CD8-positive, alpha-beta memory T cell (primary cell): ENCODE measurements around the gene LSM7. TPM values are rescaled to one million over a fixed set of nuclear protein-coding genes. Genes with fewer than 3 reads are reported as not detected.
"Not testable (repeated sequence)": the region's sequence is repeated elsewhere in the genome, so short reads cannot be mapped to it uniquely, and the experiment has no call there.

Experiments
- CTCF ChIA-PET: fragments of 350-600 bp; sonication (Branson Sonifier 250); formaldehyde crosslinking; loops from one replicate; lab custom pipeline; 2021; ENCODE audit warnings: antibody characterized with exemption; lab: Charles Lee
- POLR2A ChIA-PET: fragments of 350-600 bp; sonication (Branson Sonifier 250); formaldehyde crosslinking; loops from one replicate; lab custom pipeline; 2021; ENCODE audit warnings: antibody characterized with exemption; lab: Charles Lee
- DNase-seq, 5 donors: peaks; one replicate each; pipeline versions ENCODE4 v3.0.0 to v3.0.0-alpha.2; 2020 to 2022; ENCODE audit warnings: mixed read lengths in 1 of 5
- H3K27ac ChIP-seq: one replicate; pipeline ENCODE4 v1.7.0; 2013; ENCODE audit warnings: low read depth, mild to moderate bottlenecking, low read length, moderate library complexity
- H3K27me3 ChIP-seq: 2 replicates; pipeline ENCODE4 v1.7.0; 2013; ENCODE audit warnings: low read length, mild to moderate bottlenecking; ENCODE audit not compliant: insufficient read depth, poor library complexity, severe bottlenecking
- H3K36me3 ChIP-seq: 2 replicates; pipeline ENCODE4 v1.7.0; 2013; ENCODE audit warnings: mild to moderate bottlenecking, low read length, moderate library complexity; ENCODE audit not compliant: insufficient read depth
- H3K4me1 ChIP-seq: 2 replicates; pipeline ENCODE4 v1.7.0; 2013; ENCODE audit warnings: mild to moderate bottlenecking, low read length, moderate library complexity; ENCODE audit not compliant: insufficient read depth
- H3K4me3 ChIP-seq: 2 replicates; pipeline ENCODE4 v1.7.0; 2013; ENCODE audit warnings: mild to moderate bottlenecking, low read length
- H3K9me3 ChIP-seq: 2 replicates; pipeline ENCODE4 v1.7.0; 2013; ENCODE audit warnings: mild to moderate bottlenecking, low read length
- H3K27ac Mint-ChIP-seq, 8 donors: one replicate each; pipeline ENCODE4 v1.8.0; 2020 to 2021; ENCODE audit warnings: mixed read lengths in 8 of 8, mild to moderate bottlenecking in 6 of 8, inconsistent platforms in 3 of 8, moderate library complexity in 3 of 8
- H3K27me3 Mint-ChIP-seq, 2 donors: one replicate each; pipeline ENCODE4 v1.8.0; 2020 to 2021; ENCODE audit warnings: mixed read lengths in 2 of 2, mild to moderate bottlenecking in 1 of 2, moderate library complexity in 1 of 2
- H3K36me3 Mint-ChIP-seq, 3 donors: one replicate each; pipeline ENCODE4 v1.8.0; 2020 to 2021; ENCODE audit warnings: mixed read lengths in 3 of 3, inconsistent platforms in 1 of 3, mild to moderate bottlenecking in 1 of 3
- H3K4me1 Mint-ChIP-seq, 3 donors: one replicate each; pipeline ENCODE4 v1.8.0; 2020 to 2021; ENCODE audit warnings: mixed read lengths in 3 of 3, inconsistent platforms in 1 of 3, mild to moderate bottlenecking in 1 of 3
- H3K4me3 Mint-ChIP-seq, 7 donors: one replicate each; pipeline ENCODE4 v1.8.0; 2020 to 2021; ENCODE audit warnings: mixed read lengths in 7 of 7, mild to moderate bottlenecking in 6 of 7, moderate library complexity in 4 of 7, inconsistent platforms in 2 of 7
- H3K9me3 Mint-ChIP-seq, 5 donors: one replicate each; pipeline ENCODE4 v1.8.0; 2020 to 2022; ENCODE audit warnings: mixed read lengths in 5 of 5, mild to moderate bottlenecking in 3 of 5, moderate library complexity in 2 of 5, inconsistent platforms in 1 of 5
- polyA plus RNA-seq: library from polyadenylated mRNA; unstranded; fragments of 300-500 nt; fragmentation: Illumina TruSeq; gene quantifications from one replicate; pipeline ENCODE4 v1.2.3, GENCODE V29; 2021
- total RNA-seq, 2 experiments: library from RNA; stranded (reverse); gene quantifications; one replicate each; pipeline ENCODE4 v1.2.3, GENCODE V29; 2021

The LSM7 gene
- total and polyA plus RNA-seq, 3 experiments from 2014 or later, result 162 to 168 (median 163) TPM

DNA sequence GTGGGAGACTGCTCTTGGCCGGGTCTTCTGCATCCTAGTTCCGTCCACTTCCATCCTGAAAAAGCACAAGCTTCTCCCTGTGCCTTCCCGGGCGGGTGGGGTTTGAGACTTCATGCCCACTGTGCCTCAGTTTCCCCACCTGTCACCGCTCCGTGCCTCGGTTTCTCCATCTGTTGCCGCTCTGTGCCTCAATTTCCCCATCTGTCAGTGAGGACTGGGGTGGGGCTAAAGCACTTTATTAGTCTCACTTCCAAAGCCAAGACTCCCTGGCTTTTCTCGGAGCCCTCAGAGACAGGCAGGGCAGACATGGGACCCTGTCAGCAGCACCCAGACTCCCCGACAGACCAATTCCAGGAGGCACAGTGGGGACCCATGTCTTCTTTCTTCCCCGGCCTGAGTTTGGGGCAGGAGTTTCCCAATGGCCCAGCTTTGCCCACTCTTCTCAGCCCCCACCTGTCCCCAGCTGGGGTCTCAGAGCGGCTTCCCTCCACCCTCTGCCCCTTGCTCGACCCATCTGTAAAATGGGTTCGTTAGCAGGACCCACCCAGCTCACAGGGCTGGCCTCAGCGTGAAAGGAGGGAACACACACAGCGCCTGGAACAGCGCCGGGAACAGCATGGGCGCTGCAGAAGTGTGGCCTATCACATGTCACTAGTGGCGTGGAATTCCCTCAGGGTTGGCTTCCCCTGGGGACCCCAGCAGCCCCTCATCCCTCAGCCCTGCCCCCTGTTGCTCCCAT is 41.8 kb downstream of the LSM7 start:
- Histone ChIP-seq H3K27ac (no peak overlapping the region), H3K4me1 (peaks cover 31% of the 10 kb centered on the region), H3K4me3 (no peak overlapping the region), H3K27me3 (no peaks in the 10 kb centered on the region), H3K9me3 (no peaks in the 10 kb centered on the region), H3K36me3 (no peaks in the 10 kb centered on the region)
- Mint-ChIP-seq H3K36me3 (peaks cover 0 to 7% (median 0%) of the 10 kb centered on the region in 3 donors), H3K27ac (no peak overlapping the region), H3K27me3 (peaks cover 0 to 8% of the 10 kb centered on the region in 2 donors), H3K9me3 (no peaks in the 10 kb centered on the region), H3K4me3 (peak overlapping the region in 1 of 7 donors; percentile 27), H3K4me1 (peaks cover 25 to 43% (median 28%) of the 10 kb centered on the region in 3 donors)
- POLR2A ChIA-PET, result interaction anchor here (0.6 to 1.0 kb wide), 3 partner anchors 11 to 103 kb away, joined by 3 to 9 read pairs (median 3); no protein-coding TSS in a partner anchor
- CTCF ChIA-PET, result interaction anchor here (1.1 to 4.9 kb wide), 4 partner anchors 9 to 29 kb away, joined by 3 to 33 read pairs (median 14); no protein-coding TSS in a partner anchor
- DNase-seq, result no peak

GRCh38 chr19:2283835-2284507 is 44.4 kb downstream of the LSM7 start:
- Mint-ChIP-seq H3K27ac (peak overlapping the region in 3 of 8 donors; percentile 15 to 50 (median 21)), H3K4me3 (no peak overlapping the region), H3K27me3 (peaks cover 0 to 6% of the 10 kb centered on the region in 2 donors), H3K4me1 (peaks cover 16 to 30% (median 20%) of the 10 kb centered on the region in 3 donors), H3K9me3 (no peaks in the 10 kb centered on the region), H3K36me3 (no peaks in the 10 kb centered on the region)
- DNase-seq, result no peak
- H3K36me3 ChIP-seq, result no peaks in the 10 kb centered on the region
- no peaks in the 10 kb centered on the region for H3K27me3 ChIP-seq
- H3K4me3 ChIP-seq, result no peak overlapping the region
- H3K9me3 ChIP-seq, result no peaks in the 10 kb centered on the region
- ChIA-PET CTCF (interaction anchor here (4.9 kb wide), 1 partner anchor 10 kb away, joined by 24 read pairs; no protein-coding TSS in a partner anchor), POLR2A (interaction anchor here (0.7 to 1.8 kb wide), 3 partner anchors 10 to 818 kb away, joined by 3 to 8 read pairs (median 7); no protein-coding TSS in a partner anchor)
- peaks cover 21% of the 10 kb centered on the region for H3K4me1 ChIP-seq
- no peak overlapping the region for H3K27ac ChIP-seq

- Histone ChIP-seq H3K9me3 (no peaks in the 10 kb centered on the region), H3K4me3 (no peak overlapping the region), H3K4me1 (peaks cover 15% of the 10 kb centered on the region), H3K27ac (no peak overlapping the region), H3K36me3 (no peaks in the 10 kb centered on the region), H3K27me3 (no peaks in the 10 kb centered on the region)
- no peaks in the 10 kb centered on the region for H3K9me3 Mint-ChIP-seq
- H3K36me3 Mint-ChIP-seq, result no peaks in the 10 kb centered on the region
- ChIA-PET CTCF (interaction anchor here (4.9 kb wide), 1 partner anchor 9 kb away, joined by 24 read pairs; no protein-coding TSS in a partner anchor), POLR2A (interaction anchor here (1.4 to 1.8 kb wide), 2 partner anchors 9 to 11 kb away, joined by 4 to 7 read pairs; no protein-coding TSS in a partner anchor)
- peaks cover 10 to 20% (median 12%) of the 10 kb centered on the region in 3 donors for H3K4me1 Mint-ChIP-seq
- H3K27ac Mint-ChIP-seq, result peak overlapping the region in 6 of 8 donors; percentile 4 to 85 (median 80)
- peak overlapping the region in 6 of 7 donors; percentile 49 to 80 (median 72) for H3K4me3 Mint-ChIP-seq
- no peak for DNase-seq
- peaks cover 0 to 2% of the 10 kb centered on the region in 2 donors for H3K27me3 Mint-ChIP-seq
Measured at GRCh38 chr19:2282862-2283237, 45.5 kb downstream of the LSM7 start.

- H3K9me3 Mint-ChIP-seq, result no peaks in the 10 kb centered on the region
- peak within 1 kb of the TSS in 6 of 7 donors; percentile 62 to 80 (median 72) for H3K4me3 Mint-ChIP-seq
- peaks cover 10 to 20% (median 12%) of the 10 kb centered on the region in 3 donors for H3K4me1 Mint-ChIP-seq
- peaks cover 0 to 2% of the 10 kb centered on the region in 2 donors for H3K27me3 Mint-ChIP-seq
- H3K36me3 ChIP-seq, result no peaks in the 10 kb centered on the region
- H3K9me3 ChIP-seq, result no peaks in the 10 kb centered on the region
- H3K36me3 Mint-ChIP-seq, result peaks cover 0 to 1% (median 1%) of the 10 kb centered on the region in 3 donors
- peak within 1 kb of the TSS; percentile 16 for H3K27ac ChIP-seq
- H3K27ac Mint-ChIP-seq, result peak within 1 kb of the TSS in 6 of 8 donors; percentile 4 to 85 (median 80)
- CTCF ChIA-PET, result interaction anchor here (4.9 kb wide), 1 partner anchor 9 kb away, joined by 24 read pairs; no protein-coding TSS in a partner anchor
- POLR2A ChIA-PET, result interaction anchor here (1.0 to 1.8 kb wide), 3 partner anchors 8 to 10 kb away, joined by 3 to 7 read pairs (median 4); no protein-coding TSS in a partner anchor
- DNase-seq, result peak in 2 of 5 donors; percentile 37 to 68
- peak within 1 kb of the TSS; percentile 22 for H3K4me3 ChIP-seq
- peaks cover 15% of the 10 kb centered on the region for H3K4me1 ChIP-seq
- no peaks in the 10 kb centered on the region for H3K27me3 ChIP-seq
Measured at GRCh38 chr19:2282062-2282861, 46.1 kb downstream of the LSM7 start, which contains the start of gene PEAK3. Gene PEAK3 (minus strand): TSS chr19:2282175. CDS start chr19:2280931, 1,244 bp downstream.

- H3K4me1 Mint-ChIP-seq, result peaks cover 12 to 24% (median 14%) of the 10 kb centered on the region in 3 donors
- CTCF ChIA-PET, result not testable (repeated sequence)
- H3K4me1 ChIP-seq, result peaks cover 15% of the 10 kb centered on the region
Measured at GRCh38 chr19:2281265-2282061, 46.9 kb downstream of the LSM7 start.

DNA sequence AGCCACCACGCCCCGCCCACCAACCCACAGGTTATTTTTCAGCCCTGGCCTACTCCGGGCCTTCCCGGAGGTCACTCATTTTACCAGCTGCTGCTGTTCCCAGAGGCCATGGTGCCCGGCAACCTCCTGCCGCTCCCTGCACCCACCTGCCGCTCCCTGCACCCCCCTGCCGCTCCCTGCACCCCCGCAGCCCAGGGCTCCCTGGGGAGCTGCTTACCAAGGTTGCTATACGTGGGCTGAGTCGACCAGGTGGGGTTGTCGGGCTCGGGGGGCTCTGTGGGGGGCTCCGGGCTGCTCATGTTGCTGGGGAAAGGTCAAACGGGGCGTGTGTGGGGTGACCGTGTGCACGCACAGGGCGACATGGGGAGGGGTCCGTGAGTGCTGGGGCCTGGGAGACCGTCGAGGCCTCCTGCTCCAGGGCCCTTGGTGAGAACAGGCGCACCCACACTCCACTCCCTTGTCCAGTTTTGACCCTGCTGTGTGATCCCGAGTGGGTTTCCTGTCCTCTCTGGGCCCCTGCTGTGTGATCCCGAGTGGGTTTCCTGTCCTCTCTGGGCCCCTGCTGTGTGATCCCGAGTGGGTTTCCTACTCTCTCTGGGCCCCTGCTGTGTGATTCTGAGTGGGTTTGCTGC is 47.6 kb downstream of the LSM7 start:
- POLR2A ChIA-PET, result interaction anchor here (0.9 kb wide), 1 partner anchor 43 kb away, joined by 3 read pairs; no protein-coding TSS in a partner anchor

More at GRCh38 chr19:2281265-2282061, 46.9 kb downstream of the LSM7 start:
- Histone ChIP-seq H3K4me3 (peak overlapping the region; percentile 22), H3K27ac (peak overlapping the region; percentile 16)
- not testable (repeated sequence) for DNase-seq, H3K36me3 Mint-ChIP-seq, H3K27me3 Mint-ChIP-seq, H3K9me3 Mint-ChIP-seq, H3K9me3 ChIP-seq, H3K36me3 ChIP-seq, H3K27me3 ChIP-seq
- H3K27ac Mint-ChIP-seq, result peak overlapping the region in 4 of 8 donors; percentile 4 to 83 (median 70)
- POLR2A ChIA-PET, result interaction anchor here (1.0 to 1.4 kb wide), 2 partner anchors 9 kb away, joined by 3 to 4 read pairs; no protein-coding TSS in a partner anchor
- peak overlapping the region in 6 of 7 donors; percentile 44 to 68 (median 64) for H3K4me3 Mint-ChIP-seq

More for the DNA sequence above, 47.6 kb downstream of the LSM7 start:
- no peaks in the 10 kb centered on the region for H3K9me3 Mint-ChIP-seq
- CTCF ChIA-PET, result no interaction called here
- no peaks in the 10 kb centered on the region for H3K9me3 ChIP-seq
- no peak overlapping the region for H3K27ac Mint-ChIP-seq
- no peaks in the 10 kb centered on the region for H3K36me3 ChIP-seq
- peaks cover 0 to 7% (median 2%) of the 10 kb centered on the region in 3 donors for H3K36me3 Mint-ChIP-seq
- no peak overlapping the region for H3K4me3 Mint-ChIP-seq
- H3K27ac ChIP-seq, result no peak overlapping the region
- no peaks in the 10 kb centered on the region for H3K27me3 Mint-ChIP-seq
- no peak overlapping the region for H3K4me3 ChIP-seq
- H3K4me1 Mint-ChIP-seq, result peaks cover 12 to 24% (median 14%) of the 10 kb centered on the region in 3 donors
- peaks cover 15% of the 10 kb centered on the region for H3K4me1 ChIP-seq
- DNase-seq, result no peak
- no peaks in the 10 kb centered on the region for H3K27me3 ChIP-seq
